Measurements from ENCODE around the gene DNAJB8. TPM values are rescaled to one million over a fixed set of nuclear protein-coding genes. Genes with fewer than 3 reads are reported as not detected.

DNAJB8 gene
- total RNA-seq, 1 donor from 2014 or later = not detected

DNA sequence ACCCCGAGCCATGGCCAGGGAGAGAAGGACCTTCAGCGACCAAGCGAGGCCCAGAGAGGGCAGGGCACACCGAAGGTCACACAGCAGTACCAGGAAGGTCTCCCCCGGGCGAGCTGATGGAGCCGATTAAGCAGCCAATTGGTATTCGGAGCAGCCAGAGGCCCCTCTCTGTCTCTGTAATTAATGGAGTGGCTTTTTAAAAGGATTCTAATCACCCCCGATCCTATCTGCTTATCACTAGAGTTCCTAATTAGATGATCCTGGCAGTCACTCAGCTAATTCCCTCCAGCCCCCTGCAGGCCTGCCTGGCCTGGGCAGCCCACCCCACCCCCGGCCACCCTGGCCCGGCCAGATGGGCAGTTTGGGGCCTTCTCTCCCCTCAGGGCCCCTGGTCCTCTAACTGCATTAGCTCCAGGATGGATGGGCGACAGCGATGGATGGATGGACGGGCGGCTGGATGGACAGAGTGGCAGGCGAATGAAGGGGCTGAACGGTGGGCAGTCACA is 1.6 kb upstream of the DNAJB8 start:
- Mint-ChIP-seq H3K27me3 (ENCODE audit: low read depth, unreplicated experiment) (peaks cover 76% of the 10 kb centered on the region), H3K4me3 (ENCODE audit: unreplicated experiment) (no peak overlapping the region), H3K4me1 (ENCODE audit: low read depth, unreplicated experiment) (peaks cover 1% of the 10 kb centered on the region), H3K27ac (ENCODE audit: unreplicated experiment) (no peak overlapping the region), H3K9me3 (ENCODE audit: unreplicated experiment) (peaks cover 19% of the 10 kb centered on the region), H3K36me3 (ENCODE audit: low read depth, unreplicated experiment) (peaks cover 2% of the 10 kb centered on the region)
- Histone ChIP-seq H3K9ac (ENCODE audit: low read length) (no peak overlapping the region), H3K4me1 (ENCODE audit: insufficient read depth, low read length) (no peaks in the 10 kb centered on the region), H3K4me2 (ENCODE audit: low read length) (no peak overlapping the region), H4K20me1 (ENCODE audit: insufficient read depth, low read length) (no peaks in the 10 kb centered on the region), H2AFZ (ENCODE audit: low read depth, low read length) (no peak overlapping the region), H3K27ac (ENCODE audit: low read depth, low read length) (no peak overlapping the region), H3K79me2 (ENCODE audit: insufficient read depth, low read length) (no peaks in the 10 kb centered on the region), H3K4me3 (ENCODE audit: insufficient read depth, low read depth, low read length) (no peak overlapping the region), H3K27me3 (ENCODE audit: insufficient read depth, low read length) (peaks cover 51% of the 10 kb centered on the region), H3K9me3 (ENCODE audit: insufficient read depth, low read depth, low read length) (peaks cover 5% of the 10 kb centered on the region), H3K36me3 (ENCODE audit: insufficient read depth, low read length) (no peaks in the 10 kb centered on the region)
- TF ChIP-seq EZH2 (IDR thresholded peaks at IDR 0.05; ENCODE audit: insufficient read depth, low read length) (no peak), CTCF (IDR thresholded peaks at IDR 0.05; ENCODE audit: insufficient read depth, low read depth, low read length) (no peak)
- no peak for FAIRE-seq
- no peak for DNase-seq (ENCODE audit: low read depth)

GRCh38 chr3:128464702-128465101 is 2.0 kb downstream of the DNAJB8 start:
- TF ChIP-seq EZH2 (IDR thresholded peaks at IDR 0.05; ENCODE audit: insufficient read depth, low read length) (no peak), CTCF (IDR thresholded peaks at IDR 0.05; ENCODE audit: insufficient read depth, low read depth, low read length) (no peak)
- H3K36me3 Mint-ChIP-seq (ENCODE audit: low read depth, unreplicated experiment) = no peaks in the 10 kb centered on the region
- H3K4me3 Mint-ChIP-seq (ENCODE audit: unreplicated experiment) = no peak overlapping the region
- no peak overlapping the region for H2AFZ ChIP-seq (ENCODE audit: low read depth, low read length)
- no peak for DNase-seq (ENCODE audit: low read depth)
- no peaks in the 10 kb centered on the region for H3K9me3 ChIP-seq (ENCODE audit: insufficient read depth, low read depth, low read length)
- H3K27me3 Mint-ChIP-seq (ENCODE audit: low read depth, unreplicated experiment) = peaks cover 75% of the 10 kb centered on the region
- no peaks in the 10 kb centered on the region for H3K4me1 ChIP-seq (ENCODE audit: insufficient read depth, low read length)
- H3K27me3 ChIP-seq (ENCODE audit: insufficient read depth, low read length) = peaks cover 32% of the 10 kb centered on the region
- H3K4me2 ChIP-seq (ENCODE audit: low read length) = no peak overlapping the region
- no peaks in the 10 kb centered on the region for H3K36me3 ChIP-seq (ENCODE audit: insufficient read depth, low read length)
- H4K20me1 ChIP-seq (ENCODE audit: insufficient read depth, low read length) = no peaks in the 10 kb centered on the region
- H3K9ac ChIP-seq (ENCODE audit: low read length) = no peak overlapping the region
- H3K4me3 ChIP-seq (ENCODE audit: insufficient read depth, low read depth, low read length) = no peak overlapping the region
- H3K9me3 Mint-ChIP-seq (ENCODE audit: unreplicated experiment) = peaks cover 14% of the 10 kb centered on the region
- no peak overlapping the region for H3K27ac Mint-ChIP-seq (ENCODE audit: unreplicated experiment)
- no peak for FAIRE-seq
- H3K4me1 Mint-ChIP-seq (ENCODE audit: low read depth, unreplicated experiment) = peaks cover 1% of the 10 kb centered on the region
- no peaks in the 10 kb centered on the region for H3K79me2 ChIP-seq (ENCODE audit: insufficient read depth, low read length)
- no peak overlapping the region for H3K27ac ChIP-seq (ENCODE audit: low read depth, low read length)

DNA sequence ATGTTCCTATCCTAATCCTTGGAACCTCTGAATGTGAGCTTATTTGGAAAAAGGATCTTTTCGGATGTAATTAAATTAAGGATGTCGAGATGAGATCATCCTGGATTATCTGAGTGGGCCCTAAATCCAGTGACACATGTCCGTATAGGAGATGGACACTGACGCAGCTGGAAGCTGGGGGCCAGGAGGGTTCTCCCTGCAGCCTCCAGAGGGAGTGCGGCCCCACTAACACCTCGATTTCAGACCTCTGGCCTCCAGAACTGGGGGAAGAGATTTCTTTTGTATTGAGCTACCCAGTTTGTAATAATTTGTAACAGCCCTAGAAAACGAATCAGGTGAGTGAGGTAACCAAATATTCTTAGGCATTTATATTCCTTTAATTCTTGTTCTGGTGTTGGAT is 2.5 kb downstream of the DNAJB8 start:
- H3K4me1 ChIP-seq (ENCODE audit: insufficient read depth, low read length) = no peaks in the 10 kb centered on the region
- Mint-ChIP-seq H3K27me3 (ENCODE audit: low read depth, unreplicated experiment) (peaks cover 79% of the 10 kb centered on the region), H3K36me3 (ENCODE audit: low read depth, unreplicated experiment) (no peaks in the 10 kb centered on the region), H3K4me1 (ENCODE audit: low read depth, unreplicated experiment) (peaks cover 1% of the 10 kb centered on the region), H3K27ac (ENCODE audit: unreplicated experiment) (no peak overlapping the region), H3K4me3 (ENCODE audit: unreplicated experiment) (no peak overlapping the region), H3K9me3 (ENCODE audit: unreplicated experiment) (peaks cover 14% of the 10 kb centered on the region)
- H3K9me3 ChIP-seq (ENCODE audit: insufficient read depth, low read depth, low read length) = no peaks in the 10 kb centered on the region
- peaks cover 32% of the 10 kb centered on the region for H3K27me3 ChIP-seq (ENCODE audit: insufficient read depth, low read length)
- no peak for FAIRE-seq
- no peak overlapping the region for H3K4me3 ChIP-seq (ENCODE audit: insufficient read depth, low read depth, low read length)
- no peak overlapping the region for H3K9ac ChIP-seq (ENCODE audit: low read length)
- no peak overlapping the region for H3K27ac ChIP-seq (ENCODE audit: low read depth, low read length)
- H2AFZ ChIP-seq (ENCODE audit: low read depth, low read length) = no peak overlapping the region
- DNase-seq (ENCODE audit: low read depth) = no peak
- no peaks in the 10 kb centered on the region for H3K36me3 ChIP-seq (ENCODE audit: insufficient read depth, low read length)
- H4K20me1 ChIP-seq (ENCODE audit: insufficient read depth, low read length) = no peaks in the 10 kb centered on the region
- TF ChIP-seq CTCF (IDR thresholded peaks at IDR 0.05; ENCODE audit: insufficient read depth, low read depth, low read length) (no peak), EZH2 (IDR thresholded peaks at IDR 0.05; ENCODE audit: insufficient read depth, low read length) (no peak)
- no peaks in the 10 kb centered on the region for H3K79me2 ChIP-seq (ENCODE audit: insufficient read depth, low read length)
- H3K4me2 ChIP-seq (ENCODE audit: low read length) = no peak overlapping the region
